Activated CD4-positive, alpha-beta T cell treated with anti-CD3 and anti-CD28 coated beads, Interleukin-10, Interleukin-2, amounts not matched to agents 100 ng/mL and 50 ng/mL, durations not matched to agents 16 hours and 8 hours (primary cell): ENCODE results near the gene DCAF6.

Source experiments
- DNase-seq: peaks from one replicate; pipeline ENCODE4 v3.0.0-alpha.2; 2020

The DCAF6 gene

DNA sequence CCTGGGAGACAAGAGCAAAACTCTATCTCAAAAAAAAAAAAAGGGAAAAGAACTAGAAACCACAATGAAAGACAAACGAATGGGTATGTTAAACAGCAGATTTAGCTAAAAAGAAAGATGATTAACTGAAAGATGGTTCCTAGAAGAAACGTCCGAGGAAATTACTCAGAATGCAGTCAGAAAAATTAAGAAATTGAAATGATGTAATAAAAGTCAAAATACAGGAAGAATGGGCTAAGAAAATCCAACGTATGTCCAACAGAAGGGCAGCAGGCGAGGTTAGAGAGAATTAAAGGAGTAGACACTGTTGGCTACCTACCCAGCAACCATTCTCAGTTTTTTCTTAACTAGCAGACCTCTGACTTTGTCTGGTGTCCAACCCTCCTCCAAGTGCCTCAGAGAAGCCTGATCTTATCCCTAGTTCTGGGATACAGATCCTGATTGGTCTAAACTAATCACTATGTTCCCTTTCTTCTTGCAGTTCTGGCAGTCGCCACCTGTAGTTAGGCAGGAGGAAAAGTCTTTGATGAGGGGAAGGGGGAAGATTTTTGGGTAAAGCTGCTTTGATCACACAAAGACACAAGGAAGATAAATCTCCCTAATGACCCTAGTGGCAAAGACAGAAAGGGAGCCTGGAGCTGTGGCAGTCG is 174.5 kb downstream of the DCAF6 start:
- DNase-seq = no peak

GRCh38 chr1:168112673-168113305 is 176.3 kb downstream of the DCAF6 start:
- DNase-seq = peak; percentile 10

DNA sequence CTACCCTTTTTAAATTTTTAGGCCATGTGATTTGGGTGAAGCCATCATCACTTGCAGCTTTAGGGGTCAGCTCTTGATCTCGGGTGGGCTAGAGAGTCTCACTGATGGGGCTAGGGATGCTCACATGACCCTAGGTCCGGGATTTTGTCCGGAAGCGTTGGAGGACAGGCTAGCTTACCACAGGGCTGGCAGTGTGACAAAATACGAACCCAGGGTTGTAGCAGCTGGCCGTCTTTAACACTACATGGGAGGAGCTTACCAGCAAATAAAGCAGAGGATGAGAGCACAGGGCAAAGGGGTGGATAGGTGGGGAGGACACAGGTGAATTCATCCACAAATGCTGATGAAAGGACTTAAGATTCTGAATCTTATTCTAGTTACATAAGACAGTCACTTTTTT is 178.4 kb downstream of the DCAF6 start:
- DNase-seq = no peak

DNA sequence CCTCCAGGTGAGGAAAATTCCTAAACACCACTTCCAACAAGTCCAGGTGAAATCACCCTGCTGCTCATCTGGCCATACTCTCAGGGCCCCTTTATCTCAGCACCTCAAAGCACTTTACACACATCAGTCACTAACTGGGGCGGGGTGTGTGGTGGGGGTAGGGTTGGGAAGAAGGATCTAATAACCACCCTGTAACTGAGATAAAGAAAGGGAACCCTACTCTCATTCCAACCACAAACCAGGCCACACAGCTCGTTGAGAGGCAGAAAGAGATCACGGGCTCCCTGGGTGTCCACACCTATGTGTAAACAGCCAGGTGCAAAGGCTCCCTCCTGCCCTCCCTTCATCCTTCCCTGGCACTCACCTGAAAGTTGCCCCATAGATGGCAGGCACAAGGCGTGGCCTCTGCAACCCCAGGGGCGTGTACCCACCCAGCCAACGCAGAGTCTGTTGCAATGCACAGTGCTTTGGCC is 179.9 kb downstream of the DCAF6 start:
- DNase-seq = no peak

GRCh38 chr1:168119750-168120149 is 183.3 kb downstream of the DCAF6 start:
- no peak for DNase-seq

DNA sequence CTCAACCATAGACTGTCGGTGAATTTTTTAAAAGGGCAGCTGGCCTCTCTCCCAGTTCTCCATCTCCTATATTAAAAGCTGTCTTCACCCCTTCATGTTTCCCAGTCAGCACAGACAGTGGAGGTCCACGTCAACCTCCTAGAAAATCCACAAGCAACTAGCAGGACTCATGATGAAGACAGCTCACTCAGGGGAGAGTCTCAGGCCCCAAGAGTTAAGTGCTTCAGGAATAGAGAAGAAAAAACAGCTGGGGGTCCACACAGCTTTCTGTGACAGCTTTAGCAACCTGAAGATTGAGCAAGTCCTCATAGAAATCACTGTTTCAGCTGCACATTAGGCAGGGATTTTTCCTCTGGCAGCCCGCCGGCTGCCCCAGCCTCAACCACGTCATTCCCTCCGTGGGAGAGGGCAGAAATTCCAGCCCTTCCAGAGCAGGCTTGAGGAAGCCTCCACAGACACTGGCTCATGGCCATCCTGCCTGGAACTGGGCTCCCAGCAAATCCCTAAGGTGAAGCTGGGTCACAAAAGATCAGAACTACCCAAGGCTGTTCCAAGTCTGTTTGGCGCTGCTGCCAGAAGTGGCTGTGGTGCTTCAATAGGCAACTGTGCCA is 185.0 kb downstream of the DCAF6 start:
- no peak for DNase-seq

- DNase-seq = no peak
Measured at GRCh38 chr1:168125051-168125450, 188.6 kb downstream of the DCAF6 start.
